Liver (tissue), 9 donors: ENCODE results near the gene GTF2E1. TPM values are rescaled to one million over a fixed set of nuclear protein-coding genes. Genes with fewer than 3 reads are reported as not detected.

Experiments used
- DNase-seq: peaks from one replicate; pipeline ENCODE4 v3.0.0-alpha.2; 2017; ENCODE audit warnings: low spot score
- H3K27ac ChIP-seq, 2 donors: one replicate each; pipeline ENCODE4 v1.7.0; 2013; ENCODE audit warnings: inconsistent platforms in 2 of 2, low read length in 2 of 2, control low read depth in 1 of 2, low read depth in 1 of 2, mild to moderate bottlenecking in 1 of 2
- H3K27me3 ChIP-seq, 4 donors: one replicate each; pipeline versions ENCODE4 v1.6.1 to v1.7.0; 2013; ENCODE audit warnings: low read length in 3 of 4, inconsistent platforms in 1 of 4, mild to moderate bottlenecking in 1 of 4, moderate library complexity in 1 of 4; ENCODE audit not compliant: control insufficient read depth in 4 of 4, insufficient read depth in 4 of 4
- H3K36me3 ChIP-seq, 4 donors: one replicate each; pipeline versions ENCODE4 v1.6.1 to v1.7.0; 2013; ENCODE audit warnings: low read length in 3 of 4, mild to moderate bottlenecking in 3 of 4, low read depth in 1 of 4, moderate library complexity in 1 of 4; ENCODE audit not compliant: control insufficient read depth in 4 of 4, insufficient read depth in 3 of 4
- H3K4me1 ChIP-seq, 4 donors: one replicate each; pipeline versions ENCODE4 v1.6.1 to v1.7.0; 2013; ENCODE audit warnings: low read length in 3 of 4, mild to moderate bottlenecking in 3 of 4, moderate library complexity in 1 of 4; ENCODE audit not compliant: control insufficient read depth in 4 of 4, insufficient read depth in 4 of 4
- H3K4me3 ChIP-seq, 3 donors: one replicate each; pipeline versions ENCODE4 v1.6.1 to v1.7.0; 2013; ENCODE audit warnings: low read length in 3 of 3, control low read depth in 1 of 3, low read depth in 1 of 3, mild to moderate bottlenecking in 1 of 3
- H3K9ac ChIP-seq, 2 donors: one replicate each; pipeline ENCODE4 v1.7.0; 2013; ENCODE audit warnings: low read length in 2 of 2, mild to moderate bottlenecking in 2 of 2, moderate library complexity in 2 of 2, control low read depth in 1 of 2, low read depth in 1 of 2
- H3K9me3 ChIP-seq, 4 donors: one replicate each; pipeline versions ENCODE4 v1.6.1 to v1.7.0; 2013; ENCODE audit warnings: low read length in 3 of 4; ENCODE audit not compliant: control insufficient read depth in 4 of 4
- EGR1 ChIP-seq, 2 donors: IDR thresholded peaks; 2 replicates each; pipeline ENCODE4 v1.6.1; 2016 to 2018; ENCODE audit warnings: antibody characterized with exemption in 2 of 2, low read depth in 2 of 2
- FOXA1 ChIP-seq: IDR thresholded peaks from 2 replicates; pipeline ENCODE4 v1.6.1; 2016; ENCODE audit warnings: antibody characterized with exemption
- FOXA2 ChIP-seq: IDR thresholded peaks from 2 replicates; pipeline ENCODE4 v1.6.1; 2016; ENCODE audit warnings: antibody characterized with exemption
- GABPA ChIP-seq, 2 donors: IDR thresholded peaks in 1 of 2; conservative IDR thresholded peaks in 1 of 2; 2 replicates each; pipeline ENCODE4 v1.6.1; 2016; ENCODE audit warnings: antibody characterized with exemption in 2 of 2, mild to moderate bottlenecking in 1 of 2, moderate library complexity in 1 of 2
- HNF4A ChIP-seq, 2 donors: conservative IDR thresholded peaks; 2 replicates each; pipeline ENCODE4 v1.6.1; 2016; ENCODE audit warnings: antibody characterized with exemption in 2 of 2, mild to moderate bottlenecking in 2 of 2
- HNF4G ChIP-seq: IDR thresholded peaks from 2 replicates; pipeline ENCODE4 v1.6.1; 2016; ENCODE audit warnings: antibody characterized with exemption
- JUND ChIP-seq, 2 donors: IDR thresholded peaks; 2 replicates each; pipeline ENCODE4 v1.6.1; 2016; ENCODE audit warnings: antibody characterized with exemption in 2 of 2
- NR2F2 ChIP-seq: IDR thresholded peaks from 2 replicates; pipeline ENCODE4 v1.6.1; 2016; ENCODE audit warnings: antibody characterized with exemption
- RAD21 ChIP-seq, 2 donors: IDR thresholded peaks; 2 replicates each; pipeline ENCODE4 v1.6.1; 2016; ENCODE audit warnings: antibody characterized with exemption in 2 of 2, mild to moderate bottlenecking in 2 of 2
- RXRA ChIP-seq, 2 donors: IDR thresholded peaks; 2 replicates each; pipeline ENCODE4 v1.6.1; 2017 to 2018; ENCODE audit warnings: antibody characterized with exemption in 2 of 2, mild to moderate bottlenecking in 1 of 2
- SP1 ChIP-seq: IDR thresholded peaks from 2 replicates; pipeline ENCODE4 v1.6.1; 2018; ENCODE audit warnings: antibody characterized with exemption, mild to moderate bottlenecking
- TAF1 ChIP-seq: conservative IDR thresholded peaks from 2 replicates; pipeline ENCODE4 v1.6.1; 2016; ENCODE audit warnings: antibody characterized with exemption, mild to moderate bottlenecking
- YY1 ChIP-seq: IDR thresholded peaks from 2 replicates; pipeline ENCODE4 v1.6.1; 2016; ENCODE audit warnings: antibody characterized with exemption, mild to moderate bottlenecking
- WGBS: extraction: QIAGEN DNeasy Blood & Tissue Kit; methylation state at CpG from one replicate; pipeline ENCODE4 v1.1.7; 2013; 5-methylcytosine and 5-hydroxymethylcytosine counted together
- polyA plus RNA-seq, 2 donors: library from polyadenylated mRNA; stranded (reverse) in 1 of 2; unstranded in 1 of 2; fragments of 200-250 nt in 1 of 2; fragments of >200 nt in 1 of 2; fragmentation: Nextera tagmentation in 1 of 2; extraction: Ambion mirVana in 1 of 2; gene quantifications; one replicate each; pipeline versions ENCODE4 v1.2.1 to v1.2.3, GENCODE V29; 2013 to 2015
- total RNA-seq, 2 donors: library from RNA; depleted of rRNA; stranded (reverse); fragments of >200 nt; gene quantifications; one replicate each; pipeline ENCODE4 v1.2.3, GENCODE V29; 2014
- TF ChIP-seq, protein P1 (sequence below): IDR thresholded peaks from 2 replicates; pipeline ENCODE4 v1.6.1; 2016; ENCODE audit warnings: antibody characterized with exemption
- TF ChIP-seq, protein P2 (sequence below): IDR thresholded peaks from 2 replicates; pipeline ENCODE4 v1.6.1; 2016; ENCODE audit warnings: antibody characterized with exemption
- TF ChIP-seq, protein P3 (sequence below): IDR thresholded peaks from 2 replicates; pipeline ENCODE4 v1.6.1; 2016; ENCODE audit warnings: antibody characterized with exemption
- TF ChIP-seq, protein P4 (sequence below): fragments of 150-350 bp; IDR thresholded peaks from 2 replicates; pipeline ENCODE4 v1.5.1; 2017; ENCODE audit warnings: improper control_type of control experiment, low read depth, low read length; ENCODE audit not compliant: missing input control
- donor health status: healthy.
- donor health status: healthy.
- donor health status: healthy.
- donor health status: healthy.
- donor health status: healthy.

Gene GTF2E1
- total and polyA plus RNA-seq, 4 donors, result 2.3 to 9.5 (median 3.9) TPM

DNA sequence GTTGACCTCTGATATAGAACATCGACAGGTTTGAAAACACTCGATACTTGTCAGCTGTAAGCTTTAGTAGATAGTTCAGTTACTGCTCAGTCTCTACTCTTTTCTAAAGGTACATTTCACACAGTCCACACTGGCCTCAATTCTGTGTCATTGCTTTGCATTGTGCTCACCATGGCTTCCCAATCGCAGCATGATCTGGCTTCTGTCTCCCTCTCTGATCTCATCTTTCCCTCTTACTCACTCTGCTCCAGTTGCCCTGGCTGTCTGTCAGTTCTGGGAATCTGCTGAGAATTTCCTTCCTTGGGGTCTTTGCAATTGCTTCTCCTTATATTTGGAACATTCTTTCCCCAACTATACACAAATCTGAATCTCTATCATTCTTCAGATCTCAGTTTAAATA is 80.6 kb downstream of the GTF2E1 start (continued):
- TF ChIP-seq YY1, result no peak
- no peak for TF ChIP-seq FOXA2
- TF ChIP-seq, protein P1, sequence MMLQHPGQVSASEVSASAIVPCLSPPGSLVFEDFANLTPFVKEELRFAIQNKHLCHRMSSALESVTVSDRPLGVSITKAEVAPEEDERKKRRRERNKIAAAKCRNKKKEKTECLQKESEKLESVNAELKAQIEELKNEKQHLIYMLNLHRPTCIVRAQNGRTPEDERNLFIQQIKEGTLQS, result no peak
- no peak for TF ChIP-seq SP1
- no peak for TF ChIP-seq EGR1 (IDR thresholded peaks at IDR 0.05; ENCODE audit: low read depth in 2 of 2)
- TF ChIP-seq RXRA (IDR thresholded peaks at IDR 0.05), result no peak
- no peak for TF ChIP-seq RAD21 (IDR thresholded peaks at IDR 0.05)
- no peak for TF ChIP-seq TAF1

DNA sequence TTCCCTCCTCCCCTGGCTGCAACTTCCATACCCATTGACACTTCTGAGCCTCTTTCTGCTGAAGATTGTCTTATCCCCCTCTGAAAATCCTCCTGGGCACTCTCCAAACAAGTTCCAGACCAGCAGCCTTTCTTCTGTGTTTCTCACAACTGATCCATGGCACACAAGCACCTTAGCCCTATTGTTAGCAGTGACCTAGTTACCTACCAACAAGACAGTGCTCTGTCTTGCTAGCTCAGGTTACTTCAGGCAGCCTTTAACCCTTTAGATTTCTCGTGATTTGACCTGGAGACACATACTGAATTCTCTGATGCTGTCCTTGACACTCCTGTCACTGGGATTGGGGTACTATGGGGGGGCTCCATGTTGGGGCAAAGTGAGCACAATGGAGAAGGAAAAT is 82.1 kb downstream of the GTF2E1 start:
- Histone ChIP-seq H3K9me3 (no peaks in the 10 kb centered on the region), H3K9ac (no peak overlapping the region), H3K36me3 (no peaks in the 10 kb centered on the region), H3K27me3 (no peaks in the 10 kb centered on the region), H3K4me3 (no peak overlapping the region), H3K27ac (no peak overlapping the region), H3K4me1 (no peaks in the 10 kb centered on the region)
- no peak for TF ChIP-seq YY1
- TF ChIP-seq RXRA (IDR thresholded peaks at IDR 0.05), result no peak
- TF ChIP-seq, protein P1, result no peak
- DNase-seq, result no peak
- 63% methylated on average over 1 of the region's 1 CpG for WGBS

DNA sequence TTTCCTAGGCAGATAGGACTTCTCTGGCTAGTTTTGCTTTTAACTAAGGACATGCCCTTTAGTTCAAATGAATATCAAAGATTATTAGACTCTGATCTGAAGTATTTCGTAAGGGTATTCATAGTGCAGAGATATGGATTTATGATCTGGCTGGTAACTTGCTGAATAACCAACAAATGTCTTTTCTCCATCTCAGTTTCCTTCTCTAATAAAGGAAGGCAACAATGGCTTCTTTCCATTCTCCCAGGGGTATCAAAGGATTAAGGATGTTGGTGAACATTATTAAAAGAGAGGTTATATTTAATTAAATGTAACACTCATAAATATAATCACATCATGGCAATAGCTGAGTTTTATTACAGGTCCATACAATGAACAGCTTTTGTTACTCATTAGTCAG is 86.3 kb downstream of the GTF2E1 start:
- DNase-seq, result no peak

More for the DNA sequence above, 86.3 kb downstream of the GTF2E1 start:
- Histone ChIP-seq H3K27me3 (no peaks in the 10 kb centered on the region), H3K27ac (no peak overlapping the region), H3K4me3 (no peak overlapping the region), H3K9me3 (no peaks in the 10 kb centered on the region), H3K36me3 (no peaks in the 10 kb centered on the region), H3K4me1 (no peaks in the 10 kb centered on the region), H3K9ac (no peak overlapping the region)
- 54% methylated on average over 1 of the region's 1 CpG for WGBS
- TF ChIP-seq, protein P2, sequence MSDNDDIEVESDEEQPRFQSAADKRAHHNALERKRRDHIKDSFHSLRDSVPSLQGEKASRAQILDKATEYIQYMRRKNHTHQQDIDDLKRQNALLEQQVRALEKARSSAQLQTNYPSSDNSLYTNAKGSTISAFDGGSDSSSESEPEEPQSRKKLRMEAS, result no peak
- TF ChIP-seq RAD21 (IDR thresholded peaks at IDR 0.05), result no peak
- TF ChIP-seq EGR1 (IDR thresholded peaks at IDR 0.05; ENCODE audit: low read depth in 2 of 2), result no peak
- no peak for TF ChIP-seq JUND (IDR thresholded peaks at IDR 0.05)
- TF ChIP-seq YY1, result no peak
- no peak for TF ChIP-seq GABPA (IDR thresholded peaks at IDR 0.05 in 1 of 2, conservative IDR thresholded peaks at IDR 0.05 in 1 of 2)
- TF ChIP-seq, protein P3, sequence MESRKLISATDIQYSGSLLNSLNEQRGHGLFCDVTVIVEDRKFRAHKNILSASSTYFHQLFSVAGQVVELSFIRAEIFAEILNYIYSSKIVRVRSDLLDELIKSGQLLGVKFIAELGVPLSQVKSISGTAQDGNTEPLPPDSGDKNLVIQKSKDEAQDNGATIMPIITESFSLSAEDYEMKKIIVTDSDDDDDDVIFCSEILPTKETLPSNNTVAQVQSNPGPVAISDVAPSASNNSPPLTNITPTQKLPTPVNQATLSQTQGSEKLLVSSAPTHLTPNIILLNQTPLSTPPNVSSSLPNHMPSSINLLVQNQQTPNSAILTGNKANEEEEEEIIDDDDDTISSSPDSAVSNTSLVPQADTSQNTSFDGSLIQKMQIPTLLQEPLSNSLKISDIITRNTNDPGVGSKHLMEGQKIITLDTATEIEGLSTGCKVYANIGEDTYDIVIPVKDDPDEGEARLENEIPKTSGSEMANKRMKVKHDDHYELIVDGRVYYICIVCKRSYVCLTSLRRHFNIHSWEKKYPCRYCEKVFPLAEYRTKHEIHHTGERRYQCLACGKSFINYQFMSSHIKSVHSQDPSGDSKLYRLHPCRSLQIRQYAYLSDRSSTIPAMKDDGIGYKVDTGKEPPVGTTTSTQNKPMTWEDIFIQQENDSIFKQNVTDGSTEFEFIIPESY, result no peak
- no peak for TF ChIP-seq NR2F2
- no peak for TF ChIP-seq FOXA2
- no peak for TF ChIP-seq FOXA1
- TF ChIP-seq TAF1, result no peak
- TF ChIP-seq, protein P1, result no peak
- TF ChIP-seq HNF4G, result no peak
- no peak for TF ChIP-seq HNF4A (conservative IDR thresholded peaks at IDR 0.05)
- TF ChIP-seq SP1, result no peak
- TF ChIP-seq, protein P4, sequence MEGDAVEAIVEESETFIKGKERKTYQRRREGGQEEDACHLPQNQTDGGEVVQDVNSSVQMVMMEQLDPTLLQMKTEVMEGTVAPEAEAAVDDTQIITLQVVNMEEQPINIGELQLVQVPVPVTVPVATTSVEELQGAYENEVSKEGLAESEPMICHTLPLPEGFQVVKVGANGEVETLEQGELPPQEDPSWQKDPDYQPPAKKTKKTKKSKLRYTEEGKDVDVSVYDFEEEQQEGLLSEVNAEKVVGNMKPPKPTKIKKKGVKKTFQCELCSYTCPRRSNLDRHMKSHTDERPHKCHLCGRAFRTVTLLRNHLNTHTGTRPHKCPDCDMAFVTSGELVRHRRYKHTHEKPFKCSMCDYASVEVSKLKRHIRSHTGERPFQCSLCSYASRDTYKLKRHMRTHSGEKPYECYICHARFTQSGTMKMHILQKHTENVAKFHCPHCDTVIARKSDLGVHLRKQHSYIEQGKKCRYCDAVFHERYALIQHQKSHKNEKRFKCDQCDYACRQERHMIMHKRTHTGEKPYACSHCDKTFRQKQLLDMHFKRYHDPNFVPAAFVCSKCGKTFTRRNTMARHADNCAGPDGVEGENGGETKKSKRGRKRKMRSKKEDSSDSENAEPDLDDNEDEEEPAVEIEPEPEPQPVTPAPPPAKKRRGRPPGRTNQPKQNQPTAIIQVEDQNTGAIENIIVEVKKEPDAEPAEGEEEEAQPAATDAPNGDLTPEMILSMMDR, result no peak
